Cardiac fibroblast (primary cell): Measurements from ENCODE around the gene PAFAH1B2.

Experiments used
- DNase-seq, 2 donors: peaks; one replicate each; pipeline versions ENCODE4 v3.0.0 to v3.0.0-alpha.2; 2010; ENCODE audit warnings: low read depth in 2 of 2
- H3K4me3 ChIP-seq, 2 donors: replicated peaks in 1 of 2; 1 replicate in 1 of 2; 2 replicates in 1 of 2; pipeline ENCODE4 v1.5.1; 2011; ENCODE audit warnings: low read depth in 2 of 2, low read length in 2 of 2, mild to moderate bottlenecking in 2 of 2, moderate library complexity in 1 of 2
- TF ChIP-seq, protein P1 (sequence below): IDR thresholded peaks from one replicate; pipeline ENCODE4 v1.5.1; 2011; ENCODE audit warnings: low read depth, mild to moderate bottlenecking, low read length, inconsistent platforms

PAFAH1B2 gene

DNA sequence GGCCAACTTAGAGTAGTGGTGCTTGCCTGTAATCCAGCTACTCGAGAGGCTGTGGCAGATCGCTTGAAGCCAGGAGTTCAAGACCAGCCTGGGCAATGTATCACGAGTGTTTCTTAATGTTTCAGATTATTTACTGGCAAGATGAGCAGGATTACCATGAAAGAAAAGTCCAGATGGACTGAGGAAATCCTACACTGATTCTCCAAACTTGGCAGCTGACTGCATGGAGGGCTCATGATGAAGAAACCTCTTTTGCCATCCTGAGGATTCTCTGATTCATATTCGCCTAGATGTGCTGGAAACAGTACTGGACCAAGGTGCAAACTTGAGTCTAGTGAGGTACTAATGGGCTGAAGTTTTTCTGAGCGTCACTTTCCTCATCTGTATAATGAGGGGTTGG is 31.7 kb downstream of the PAFAH1B2 start:
- TF ChIP-seq, protein P1, sequence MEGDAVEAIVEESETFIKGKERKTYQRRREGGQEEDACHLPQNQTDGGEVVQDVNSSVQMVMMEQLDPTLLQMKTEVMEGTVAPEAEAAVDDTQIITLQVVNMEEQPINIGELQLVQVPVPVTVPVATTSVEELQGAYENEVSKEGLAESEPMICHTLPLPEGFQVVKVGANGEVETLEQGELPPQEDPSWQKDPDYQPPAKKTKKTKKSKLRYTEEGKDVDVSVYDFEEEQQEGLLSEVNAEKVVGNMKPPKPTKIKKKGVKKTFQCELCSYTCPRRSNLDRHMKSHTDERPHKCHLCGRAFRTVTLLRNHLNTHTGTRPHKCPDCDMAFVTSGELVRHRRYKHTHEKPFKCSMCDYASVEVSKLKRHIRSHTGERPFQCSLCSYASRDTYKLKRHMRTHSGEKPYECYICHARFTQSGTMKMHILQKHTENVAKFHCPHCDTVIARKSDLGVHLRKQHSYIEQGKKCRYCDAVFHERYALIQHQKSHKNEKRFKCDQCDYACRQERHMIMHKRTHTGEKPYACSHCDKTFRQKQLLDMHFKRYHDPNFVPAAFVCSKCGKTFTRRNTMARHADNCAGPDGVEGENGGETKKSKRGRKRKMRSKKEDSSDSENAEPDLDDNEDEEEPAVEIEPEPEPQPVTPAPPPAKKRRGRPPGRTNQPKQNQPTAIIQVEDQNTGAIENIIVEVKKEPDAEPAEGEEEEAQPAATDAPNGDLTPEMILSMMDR, result no peak
- no peak overlapping the region for H3K4me3 ChIP-seq
- peak in 1 of 2 donors; percentile 15 for DNase-seq

DNA sequence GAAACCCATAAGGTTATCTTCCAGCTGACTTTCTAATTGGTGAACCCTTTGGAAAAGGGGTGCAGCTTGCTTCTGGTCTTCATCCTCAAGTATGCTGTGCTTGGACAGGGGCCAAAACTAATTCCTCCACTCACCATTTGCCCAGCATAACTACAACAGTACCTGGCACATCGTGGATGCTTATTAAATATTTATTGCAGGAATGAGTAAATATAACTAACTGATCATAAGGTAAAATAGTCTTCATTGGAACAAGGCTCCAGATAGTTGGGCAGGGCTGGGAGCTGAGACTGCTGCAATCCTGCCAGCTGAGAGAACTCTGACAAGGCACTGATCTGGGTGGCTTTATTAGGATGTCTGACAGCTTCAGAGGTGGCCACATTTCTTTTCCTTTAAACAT is 32.1 kb downstream of the PAFAH1B2 start:
- H3K4me3 ChIP-seq, result no peak overlapping the region
- TF ChIP-seq, protein P1, result no peak
- DNase-seq, result no peak

DNA sequence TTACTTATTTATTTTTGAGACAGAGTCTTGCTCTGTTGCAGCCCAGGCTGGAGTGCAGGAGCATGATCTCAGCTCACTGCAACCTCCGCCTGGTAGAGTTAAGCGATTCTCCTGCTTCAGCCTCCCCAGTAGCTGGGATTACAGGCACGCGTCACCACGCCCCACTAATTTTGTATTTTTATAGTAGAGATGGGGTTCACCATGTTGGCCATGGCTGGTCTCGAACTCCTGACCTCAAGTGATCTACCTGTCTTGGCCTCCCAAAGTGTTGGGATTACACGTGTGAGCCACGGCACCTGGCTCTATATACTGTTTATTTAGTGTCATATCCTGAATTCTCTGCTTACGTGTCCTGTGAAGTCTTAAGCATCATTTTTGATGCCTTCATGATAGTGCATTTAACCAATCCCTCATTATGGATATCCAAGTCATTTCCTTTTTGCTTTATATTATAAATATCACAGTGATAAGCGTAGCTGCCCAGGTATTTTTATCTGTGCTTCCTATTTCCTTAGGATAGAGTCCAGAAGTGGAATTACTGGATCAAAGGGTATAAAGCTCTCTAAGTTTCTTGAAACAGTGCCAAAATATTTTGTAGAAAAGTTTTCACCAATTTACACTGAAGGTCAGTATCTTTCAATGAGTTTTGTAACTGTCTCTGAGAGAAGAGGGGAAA is 33.6 kb downstream of the PAFAH1B2 start:
- DNase-seq, result no peak
- TF ChIP-seq, protein P1, result no peak
- peak overlapping the region; percentile 11 to 81 for H3K4me3 ChIP-seq

DNA sequence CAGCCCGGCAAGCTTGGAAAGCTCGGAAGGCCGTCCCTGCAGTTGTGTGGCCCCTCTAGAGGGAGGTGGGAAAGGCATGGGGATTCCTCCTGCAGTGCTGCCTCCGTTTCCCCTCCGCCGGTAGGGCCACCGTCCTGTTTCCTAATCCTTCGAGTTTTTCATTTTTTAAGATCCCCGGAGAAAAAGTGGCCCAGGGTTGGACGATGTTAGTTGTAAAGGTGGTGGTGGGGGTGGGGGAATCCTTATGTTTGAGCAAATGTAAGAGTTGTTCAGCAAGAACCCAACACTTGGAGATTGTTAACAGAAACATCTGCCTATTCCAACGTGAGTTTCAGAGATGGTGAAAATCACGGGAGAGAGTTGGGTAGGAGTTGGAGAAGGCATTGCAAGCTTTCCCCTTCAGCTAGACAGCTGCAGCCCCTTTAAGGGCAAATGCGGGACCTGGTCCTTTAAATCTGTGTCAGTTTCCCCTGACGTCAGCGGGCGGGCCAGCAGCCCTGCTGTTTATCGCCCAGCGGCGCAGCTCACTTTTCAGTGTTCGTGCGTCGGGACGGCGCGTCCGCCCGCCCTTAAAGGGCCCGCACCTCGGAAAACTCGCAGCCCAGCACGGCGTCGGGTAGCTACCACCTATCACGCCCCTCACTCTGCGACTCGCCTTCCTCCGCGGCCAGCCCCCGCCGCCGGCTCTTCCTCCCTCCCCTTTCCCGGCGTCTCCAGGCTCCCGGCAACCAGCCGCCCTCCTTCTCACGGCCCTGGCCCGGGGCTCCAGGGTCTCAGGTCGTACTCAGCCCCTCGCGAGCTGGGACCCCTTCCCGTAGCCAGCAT is 34.3 kb downstream of the PAFAH1B2 start, which contains the start of gene SIDT2:
SIDT2 (plus strand) TSS at position 534 of the 825 bp plus-strand sequence. CDS start 521 bp downstream, outside the sequence.
- TF ChIP-seq, protein P1, result no peak
- peak; percentile 91 to 96 for DNase-seq
- H3K4me3 ChIP-seq, result peak within 1 kb of the TSS; percentile 81

DNA sequence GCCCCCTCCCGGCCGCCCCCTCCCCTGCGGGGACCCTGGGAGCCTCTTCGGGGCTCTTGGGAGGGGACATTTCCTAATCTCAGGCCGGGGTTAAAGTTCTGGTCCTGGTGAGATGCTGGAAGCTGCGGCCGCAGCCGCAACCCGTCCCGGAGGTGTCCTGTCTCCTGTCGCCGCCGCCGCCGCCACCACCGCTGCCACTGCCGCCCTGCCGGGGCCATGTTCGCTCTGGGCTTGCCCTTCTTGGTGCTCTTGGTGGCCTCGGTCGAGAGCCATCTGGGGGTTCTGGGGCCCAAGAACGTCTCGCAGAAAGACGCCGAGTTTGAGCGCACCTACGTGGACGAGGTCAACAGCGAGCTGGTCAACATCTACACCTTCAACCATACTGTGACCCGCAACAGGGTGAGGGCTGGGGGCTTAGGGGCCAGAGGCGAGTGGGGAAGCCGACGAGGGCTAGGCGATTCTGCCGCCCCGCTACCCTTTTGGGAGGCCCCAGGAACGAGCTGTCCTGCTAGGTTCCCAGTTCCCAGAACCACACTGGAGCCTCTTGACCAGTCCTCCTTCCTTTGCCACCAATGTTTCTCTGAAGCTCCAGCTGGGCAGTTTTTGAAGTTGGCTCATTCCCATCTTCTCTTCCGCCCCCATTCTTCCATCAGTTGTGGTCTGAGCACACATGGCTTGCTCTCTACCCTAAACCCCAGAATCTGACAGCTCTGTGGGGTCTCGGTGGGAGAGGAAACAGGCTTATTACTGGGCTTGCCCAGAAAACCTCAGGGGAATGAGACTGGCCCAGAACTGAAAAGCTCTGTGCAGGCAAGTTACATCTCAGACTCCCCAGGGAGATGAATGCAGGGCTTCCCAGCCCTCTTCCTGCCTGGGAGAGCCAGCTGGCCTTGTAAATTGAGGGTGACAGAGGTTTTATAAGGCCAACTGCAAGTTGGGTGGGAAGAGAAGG is 35.2 kb downstream of the PAFAH1B2 start:
- TF ChIP-seq, protein P1, result no peak
- H3K4me3 ChIP-seq, result peak overlapping the region; percentile 81
- DNase-seq, result peak; percentile 62 to 71

DNA sequence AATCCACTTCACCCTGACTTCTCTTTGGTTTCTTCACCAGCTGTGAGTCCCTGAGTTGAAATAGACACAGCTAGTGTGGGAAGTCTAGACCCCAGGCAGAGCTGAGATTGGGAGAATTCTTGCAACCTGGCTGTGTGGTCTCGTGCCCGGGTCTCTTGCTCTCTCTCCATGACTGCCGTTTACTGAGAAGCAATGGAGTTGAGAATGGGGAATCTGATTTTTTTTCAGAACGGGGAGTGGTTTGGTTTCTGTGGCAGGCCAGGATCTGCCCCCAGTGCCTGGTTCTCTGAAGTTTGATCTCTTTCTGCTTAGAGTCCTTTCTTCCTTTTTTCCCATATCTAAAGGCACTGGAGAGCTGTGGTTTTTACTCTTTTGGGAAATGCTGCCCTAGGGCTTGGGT is 35.9 kb downstream of the PAFAH1B2 start:
- peak overlapping the region; percentile 81 for H3K4me3 ChIP-seq
- TF ChIP-seq, protein P1, result no peak
- peak in 1 of 2 donors; percentile 51 for DNase-seq
